HEK293 (cell line): ENCODE results near the gene KRTAP13-2.

ENCODE experiments used
- CTCF ChIP-seq: fragments of 450-650 bp; formaldehyde crosslinking; IDR thresholded peaks from 2 replicates; pipeline ENCODE4 v1.5.1; 2016; ENCODE audit warnings: missing biosample characterization, missing genetic modification characterization
- YY1 ChIP-seq: fragments of 450-650 bp; formaldehyde crosslinking; IDR thresholded peaks from 2 replicates; pipeline ENCODE4 v1.5.1; 2018; ENCODE audit warnings: missing biosample characterization, missing genetic modification characterization
- ZBTB7A ChIP-seq: fragments of 450-650 bp; formaldehyde crosslinking; IDR thresholded peaks from 2 replicates; pipeline ENCODE4 v1.5.1; 2016; ENCODE audit warnings: low read depth, missing biosample characterization, missing genetic modification characterization
- ZFP37 ChIP-seq: fragments of 450-650 bp; formaldehyde crosslinking; IDR thresholded peaks from 2 replicates; pipeline ENCODE4 v1.5.1; 2016; ENCODE audit warnings: missing biosample characterization, missing genetic modification characterization

DNA sequence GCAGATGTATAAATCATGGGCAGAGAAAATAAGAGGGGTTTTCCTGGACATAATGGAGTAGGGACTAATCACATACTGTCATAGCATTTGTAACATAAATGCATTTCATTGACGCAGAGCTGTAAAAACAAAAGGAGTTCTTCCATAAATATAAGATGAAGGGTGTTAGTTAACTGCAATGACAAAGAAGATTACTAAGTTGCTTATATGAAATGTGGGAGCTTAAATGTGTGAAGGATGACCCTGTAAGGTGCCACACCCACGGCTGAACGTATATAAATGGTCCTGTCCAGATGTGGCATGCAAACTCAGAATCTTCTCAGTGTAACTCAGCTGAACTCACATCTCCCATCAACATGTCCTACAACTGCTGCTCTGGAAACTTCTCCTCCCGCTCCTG is 23.7 kb upstream of the KRTAP13-2 start, which contains the start of gene KRTAP13-1:
- TF ChIP-seq CTCF (tag by site-specific recombination) (no peak), YY1 (tag by site-specific recombination) (no peak), ZBTB7A (no peak), ZFP37 (tag by site-specific recombination) (no peak)
